WTC11 (cell line): Measurements from ENCODE around the gene KCND3. TPM values are rescaled to one million over a fixed set of nuclear protein-coding genes. Genes with fewer than 3 reads are reported as not detected.

ENCODE experiments used
- ATAC-seq: fragments of 200-7000 bp; cut with Tn5 transposase; 2 replicates; pipeline ENCODE4 v1.10.0; 2021; ENCODE audit warnings: mild to moderate bottlenecking, moderate library complexity
- CTCF ChIA-PET: fragments of 300-600 bp; sonication (Branson Sonifier 250); formaldehyde crosslinking; loops from one replicate; lab custom pipeline; 2021; ENCODE audit warnings: antibody characterized with exemption; lab: Charles Lee
- POLR2A ChIA-PET: fragments of 350-600 bp; sonication (Branson Sonifier 250); formaldehyde crosslinking; loops from one replicate; lab custom pipeline; 2021; ENCODE audit warnings: antibody characterized with exemption; lab: Charles Lee
- DNase-seq: peaks from one replicate; pipeline ENCODE4 v3.0.0; 2021; ENCODE audit warnings: low spot score
- H3K27ac Mint-ChIP-seq: 2 replicates; pipeline ENCODE4 v1.8.0; 2021; ENCODE audit warnings: mixed read lengths
- H3K27me3 Mint-ChIP-seq: 2 replicates; pipeline ENCODE4 v1.8.0; 2021; ENCODE audit warnings: low read depth, mild to moderate bottlenecking, moderate library complexity, mixed read lengths
- H3K36me3 Mint-ChIP-seq: 2 replicates; pipeline ENCODE4 v1.8.0; 2021; ENCODE audit warnings: mixed read lengths
- H3K4me1 Mint-ChIP-seq: 2 replicates; pipeline ENCODE4 v1.8.0; 2022; ENCODE audit warnings: mixed read lengths
- H3K4me3 Mint-ChIP-seq: 2 replicates; pipeline ENCODE4 v1.8.0; 2021; ENCODE audit warnings: mild to moderate bottlenecking, moderate library complexity, mixed read lengths
- H3K9me3 Mint-ChIP-seq: 2 replicates; pipeline ENCODE4 v1.8.0; 2021; ENCODE audit warnings: mixed read lengths
- AR ChIP-seq: fragments of 250-450 bp; sonication (Bioruptor Pico); IDR thresholded peaks from 2 replicates; pipeline ENCODE4 v1.9.0; 2021; ENCODE audit warnings: mild to moderate bottlenecking
- ARID4B ChIP-seq: sonication (generic); formaldehyde crosslinking; IDR thresholded peaks from 2 replicates; pipeline ENCODE4 v1.8.0; 2023; ENCODE audit warnings: missing genetic modification reagents, mild to moderate bottlenecking, borderline replicate concordance
- ATF2 ChIP-seq: sonication (generic); formaldehyde crosslinking; IDR thresholded peaks from 2 replicates; pipeline ENCODE4 v1.8.1; 2022; ENCODE audit warnings: low read depth, missing genetic modification reagents, borderline replicate concordance
- ATF6 ChIP-seq: sonication (generic); formaldehyde crosslinking; IDR thresholded peaks from 2 replicates; pipeline ENCODE4 v1.8.1; 2023; ENCODE audit warnings: mild to moderate bottlenecking, missing genetic modification reagents
- CBFB ChIP-seq: sonication (generic); formaldehyde crosslinking; IDR thresholded peaks from 2 replicates; pipeline ENCODE4 v1.8.1; 2022; ENCODE audit warnings: mild to moderate bottlenecking, low read depth, missing genetic modification reagents
- E2F5 ChIP-seq: sonication (generic); formaldehyde crosslinking; IDR thresholded peaks from 2 replicates; pipeline ENCODE4 v1.8.1; 2022; ENCODE audit warnings: mild to moderate bottlenecking, moderate library complexity, missing genetic modification reagents
- FOXK1 ChIP-seq: sonication (generic); formaldehyde crosslinking; IDR thresholded peaks from 2 replicates; pipeline ENCODE4 v1.8.0; 2022; ENCODE audit warnings: mild to moderate bottlenecking, moderate library complexity, missing genetic modification reagents
- FOXP4 ChIP-seq: sonication (generic); formaldehyde crosslinking; IDR thresholded peaks from 2 replicates; pipeline ENCODE4 v1.8.0; 2022; ENCODE audit warnings: mild to moderate bottlenecking, missing genetic modification reagents
- GABPB1 ChIP-seq: sonication (generic); formaldehyde crosslinking; IDR thresholded peaks from 2 replicates; pipeline ENCODE4 v1.8.1; 2023; ENCODE audit warnings: mild to moderate bottlenecking, missing genetic modification reagents
- KAT7 ChIP-seq: sonication (generic); formaldehyde crosslinking; IDR thresholded peaks from 2 replicates; pipeline ENCODE4 v1.8.1; 2023; ENCODE audit warnings: missing genetic modification reagents, mild to moderate bottlenecking, borderline replicate concordance
- MAX ChIP-seq: sonication (generic); formaldehyde crosslinking; IDR thresholded peaks from 2 replicates; pipeline ENCODE4 v1.8.0; 2022; ENCODE audit warnings: mild to moderate bottlenecking, missing genetic modification reagents
- NR2C2 ChIP-seq: sonication (generic); formaldehyde crosslinking; IDR thresholded peaks from 2 replicates; pipeline ENCODE4 v1.8.0; 2022; ENCODE audit warnings: mild to moderate bottlenecking, missing genetic modification reagents
- NR3C1 ChIP-seq: sonication (generic); formaldehyde crosslinking; conservative IDR thresholded peaks from 2 replicates; pipeline ENCODE4 v1.8.1; 2023; ENCODE audit warnings: low read depth, mild to moderate bottlenecking, missing genetic modification reagents
- TCF7 ChIP-seq: sonication (generic); formaldehyde crosslinking; IDR thresholded peaks from 2 replicates; pipeline ENCODE4 v1.8.0; 2022; ENCODE audit warnings: mild to moderate bottlenecking, low read depth, missing genetic modification reagents, moderate library complexity
- TEAD4 ChIP-seq: sonication (generic); formaldehyde crosslinking; IDR thresholded peaks from 2 replicates; pipeline ENCODE4 v1.8.0; 2022; ENCODE audit warnings: mild to moderate bottlenecking, missing genetic modification reagents
- ZMAT4 ChIP-seq: fragments of 250-450 bp; sonication (Bioruptor Pico); IDR thresholded peaks from 2 replicates; pipeline ENCODE4 v1.9.0; 2021; ENCODE audit warnings: mild to moderate bottlenecking
- ZNF416 ChIP-seq: fragments of 250-450 bp; sonication (Bioruptor Pico); IDR thresholded peaks from 2 replicates; pipeline ENCODE4 v1.9.0; 2021; ENCODE audit warnings: mild to moderate bottlenecking, inconsistent platforms
- total RNA-seq: library from RNA; stranded (reverse); gene quantifications from 3 replicates; pipeline ENCODE4 v1.2.3, GENCODE V29; 2021

Gene KCND3
- total RNA-seq, 1 experiment from 2014 or later, result 0.35 TPM

GRCh38 chr1:111739194-111739924 is 250.1 kb downstream of the KCND3 start, which contains the start of gene INKA2 (continued):
- TF ChIP-seq TCF7 (CRISPR knock-in tag), result no peak
- TF ChIP-seq FOXP4 (CRISPR knock-in tag), result peak; percentile 85
- TF ChIP-seq GABPB1 (CRISPR knock-in tag), result peak; percentile 55
- peak; percentile 54; the same call in 1 of the 2 replicates for TF ChIP-seq FOXK1
- TF ChIP-seq ATF6 (CRISPR knock-in tag), result peak; percentile 44; the same call in 1 of the 2 replicates
- no peak for TF ChIP-seq ATF2 (CRISPR knock-in tag)
- TF ChIP-seq E2F5 (CRISPR knock-in tag), result peak; percentile 49; the same call in 1 of the 2 replicates
- TF ChIP-seq MAX (CRISPR knock-in tag), result peak; percentile 87; the same call in 1 of the 2 replicates
- TF ChIP-seq TEAD4 (CRISPR knock-in tag), result no peak
- 0 out of 2 replicates have a peak, but pooled peaks have one; percentile 25 for TF ChIP-seq CBFB (CRISPR knock-in tag)
- TF ChIP-seq AR (CRISPR knock-in tag), result no peak
- no peak for TF ChIP-seq NR2C2 (CRISPR knock-in tag)

- Mint-ChIP-seq H3K27me3 (peaks cover 23% of the 10 kb centered on the region), H3K36me3 (no peaks in the 10 kb centered on the region; the same call in 1 of the 2 replicates), H3K9me3 (no peaks in the 10 kb centered on the region), H3K4me3 (no peak overlapping the region), H3K27ac (peak overlapping the region; percentile 99), H3K4me1 (peaks cover 19% of the 10 kb centered on the region)
- ATAC-seq, result peak; percentile 12
- ChIA-PET CTCF (interaction anchor here (1.1 to 7.7 kb wide), 12 partner anchors 10 to 289 kb away, joined by 3 to 78 read pairs (median 6); partner anchors contain the start of genes ATP5PB and WDR77), POLR2A (interaction anchor here (0.9 to 1.9 kb wide), 8 partner anchors 9 to 18 kb away, joined by 3 to 6 read pairs (median 4); partner anchors contain the start of gene DDX20)
- DNase-seq, result peak; percentile 75
- TF ChIP-seq KAT7 (CRISPR knock-in tag) (0 out of 2 replicates have a peak, but pooled peaks have one; percentile 75), ZMAT4 (CRISPR knock-in tag) (no peak), ZNF416 (CRISPR knock-in tag) (no peak), NR3C1 (CRISPR knock-in tag) (no peak), TCF7 (CRISPR knock-in tag) (no peak), ARID4B (CRISPR knock-in tag) (0 out of 2 replicates have a peak, but pooled peaks have one; percentile 24), GABPB1 (CRISPR knock-in tag) (peak; percentile 60; the same call in 1 of the 2 replicates)
These were observed 250.9 kb downstream of the KCND3 start for GRCh38 chr1:111738436-111739193.
